Lower lobe of right lung (tissue), 2 donors: ENCODE data around the gene GUSB. TPM values are rescaled to one million over a fixed set of nuclear protein-coding genes. Genes with fewer than 3 reads are reported as not detected.

Experiments used
- ATAC-seq, 2 donors: fragments of 200-7000 bp; cut with Tn5 transposase; one replicate each; pipeline ENCODE4 v1.9.1; 2020 to 2022; ENCODE audit warnings: mild to moderate bottlenecking in 2 of 2, moderate library complexity in 2 of 2
- DNase-seq: peaks from one replicate; pipeline ENCODE4 v3.0.0-alpha.2; 2020
- H3K27ac ChIP-seq: fragments of 200-600 bp; one replicate; pipeline ENCODE4 v1.8.0; 2022
- H3K27me3 ChIP-seq: fragments of 200-600 bp; one replicate; pipeline ENCODE4 v1.8.0; 2022; ENCODE audit warnings: low read depth
- H3K36me3 ChIP-seq: fragments of 200-600 bp; one replicate; pipeline ENCODE4 v1.8.0; 2022; ENCODE audit warnings: mild to moderate bottlenecking
- H3K4me1 ChIP-seq: fragments of 200-600 bp; one replicate; pipeline ENCODE4 v1.8.0; 2022
- H3K4me3 ChIP-seq: fragments of 200-600 bp; one replicate; pipeline ENCODE4 v1.8.0; 2022; ENCODE audit warnings: mild to moderate bottlenecking
- H3K9me3 ChIP-seq: fragments of 200-600 bp; one replicate; pipeline ENCODE4 v1.8.0; 2022
- intact Hi-C: fragments of 100-400 bp; cut with DNase I; formaldehyde crosslinking; loops from one replicate; pipeline ENCODE4 v1.11.0; 2022
- total RNA-seq: library from RNA; stranded (reverse); fragmentation: NEBNext Ultra II Directional; extraction: Animal tissue kit (Norgen Biotek cat#: 25700); gene quantifications from one replicate; pipeline ENCODE4 v1.2.1, GENCODE V29; 2021
- TF ChIP-seq, protein P1 (sequence below): fragments of 200-600 bp; IDR thresholded peaks from one replicate; pipeline ENCODE4 v1.8.0; 2022; ENCODE audit warnings: antibody characterized with exemption, mild to moderate bottlenecking
- donor health status: DM: no; HTN: yes; CAD: no; lungs with severe emphysema.

Gene GUSB
- total RNA-seq, 1 donor from 2014 or later: 88.6 TPM

GRCh38 chr7:65974876-65975275 is 7.1 kb downstream of the GUSB start:
- H3K27ac ChIP-seq: no peak overlapping the region
- no peaks in the 10 kb centered on the region for H3K9me3 ChIP-seq
- TF ChIP-seq, protein P1, sequence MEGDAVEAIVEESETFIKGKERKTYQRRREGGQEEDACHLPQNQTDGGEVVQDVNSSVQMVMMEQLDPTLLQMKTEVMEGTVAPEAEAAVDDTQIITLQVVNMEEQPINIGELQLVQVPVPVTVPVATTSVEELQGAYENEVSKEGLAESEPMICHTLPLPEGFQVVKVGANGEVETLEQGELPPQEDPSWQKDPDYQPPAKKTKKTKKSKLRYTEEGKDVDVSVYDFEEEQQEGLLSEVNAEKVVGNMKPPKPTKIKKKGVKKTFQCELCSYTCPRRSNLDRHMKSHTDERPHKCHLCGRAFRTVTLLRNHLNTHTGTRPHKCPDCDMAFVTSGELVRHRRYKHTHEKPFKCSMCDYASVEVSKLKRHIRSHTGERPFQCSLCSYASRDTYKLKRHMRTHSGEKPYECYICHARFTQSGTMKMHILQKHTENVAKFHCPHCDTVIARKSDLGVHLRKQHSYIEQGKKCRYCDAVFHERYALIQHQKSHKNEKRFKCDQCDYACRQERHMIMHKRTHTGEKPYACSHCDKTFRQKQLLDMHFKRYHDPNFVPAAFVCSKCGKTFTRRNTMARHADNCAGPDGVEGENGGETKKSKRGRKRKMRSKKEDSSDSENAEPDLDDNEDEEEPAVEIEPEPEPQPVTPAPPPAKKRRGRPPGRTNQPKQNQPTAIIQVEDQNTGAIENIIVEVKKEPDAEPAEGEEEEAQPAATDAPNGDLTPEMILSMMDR: no peak
- no peak for ATAC-seq
- no peak for DNase-seq
- no peaks in the 10 kb centered on the region for H3K27me3 ChIP-seq
- peaks cover 89% of the 10 kb centered on the region for H3K36me3 ChIP-seq
- intact Hi-C loops: no loop called here
- H3K4me1 ChIP-seq: no peaks in the 10 kb centered on the region
- no peak overlapping the region for H3K4me3 ChIP-seq

DNA sequence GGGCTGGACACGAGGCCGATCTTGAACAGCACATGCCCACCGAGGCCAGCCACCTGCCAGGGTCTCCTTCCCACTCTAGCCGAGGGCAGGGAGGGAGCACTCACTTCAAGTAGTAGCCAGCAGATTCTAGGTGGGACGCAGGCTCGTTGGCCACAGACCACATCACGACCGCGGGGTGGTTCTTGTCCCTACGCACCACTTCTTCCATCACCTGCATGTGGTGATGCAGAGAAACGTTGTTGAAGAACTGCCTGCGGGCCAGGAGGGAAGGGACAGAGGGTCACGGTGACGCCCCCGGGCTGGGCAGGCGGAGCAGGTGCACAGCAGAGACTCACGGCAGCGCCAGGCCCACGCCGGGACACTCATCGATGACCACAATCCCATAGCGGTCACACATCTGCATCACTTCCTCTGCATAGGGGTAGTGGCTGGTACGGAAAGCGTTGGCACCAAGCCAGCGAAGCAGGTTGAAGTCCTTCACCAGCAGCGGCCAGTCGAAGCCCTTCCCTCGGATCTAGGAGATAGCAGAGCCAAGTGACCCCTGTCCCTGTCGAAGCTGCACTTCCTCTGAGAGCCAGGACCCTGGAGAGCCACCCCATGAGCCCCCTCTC is 7.7 kb downstream of the GUSB start:
- Histone ChIP-seq H3K27ac (no peak overlapping the region), H3K36me3 (peaks cover 89% of the 10 kb centered on the region), H3K4me3 (no peak overlapping the region), H3K27me3 (no peaks in the 10 kb centered on the region), H3K4me1 (no peaks in the 10 kb centered on the region), H3K9me3 (no peaks in the 10 kb centered on the region)
- no peak for ATAC-seq
- TF ChIP-seq, protein P1: no peak
- DNase-seq: no peak
- intact Hi-C loops: no loop called here

- TF ChIP-seq, protein P1: no peak
- peaks cover 91% of the 10 kb centered on the region for H3K36me3 ChIP-seq
- no peaks in the 10 kb centered on the region for H3K4me1 ChIP-seq
- no peak overlapping the region for H3K4me3 ChIP-seq
- ATAC-seq (no peak), DNase-seq (no peak)
- H3K27ac ChIP-seq: no peak overlapping the region
- intact Hi-C loops: no loop called here
- H3K27me3 ChIP-seq: no peaks in the 10 kb centered on the region
- H3K9me3 ChIP-seq: no peaks in the 10 kb centered on the region
These were observed 9.0 kb downstream of the GUSB start for GRCh38 chr7:65972976-65973375.

GRCh38 chr7:65971021-65971420 is 11.0 kb downstream of the GUSB start:
- Histone ChIP-seq H3K36me3 (peaks cover 100% of the 10 kb centered on the region), H3K4me3 (no peak overlapping the region), H3K27ac (no peak overlapping the region), H3K4me1 (no peaks in the 10 kb centered on the region), H3K27me3 (no peaks in the 10 kb centered on the region), H3K9me3 (no peaks in the 10 kb centered on the region)
- ATAC-seq (no peak), DNase-seq (no peak)
- intact Hi-C loops: no loop called here
- TF ChIP-seq, protein P1: no peak

GRCh38 chr7:65968256-65969185 is 13.5 kb downstream of the GUSB start:
- Histone ChIP-seq H3K36me3 (peaks cover 100% of the 10 kb centered on the region), H3K4me3 (no peak overlapping the region), H3K27ac (no peak overlapping the region), H3K27me3 (no peaks in the 10 kb centered on the region), H3K9me3 (no peaks in the 10 kb centered on the region), H3K4me1 (no peaks in the 10 kb centered on the region)
- TF ChIP-seq, protein P1: no peak
- no peak for DNase-seq
- intact Hi-C loops: no loop called here
- no peak for ATAC-seq
